ENCODE data around the gene CADM1. TPM values are rescaled to one million over a fixed set of nuclear protein-coding genes. Genes with fewer than 3 reads are reported as not detected.

Gene CADM1
- total RNA-seq, 4 donors from 2014 or later, result 2.9 to 25.7 (median 9.6) TPM

- TF ChIP-seq, protein P1, sequence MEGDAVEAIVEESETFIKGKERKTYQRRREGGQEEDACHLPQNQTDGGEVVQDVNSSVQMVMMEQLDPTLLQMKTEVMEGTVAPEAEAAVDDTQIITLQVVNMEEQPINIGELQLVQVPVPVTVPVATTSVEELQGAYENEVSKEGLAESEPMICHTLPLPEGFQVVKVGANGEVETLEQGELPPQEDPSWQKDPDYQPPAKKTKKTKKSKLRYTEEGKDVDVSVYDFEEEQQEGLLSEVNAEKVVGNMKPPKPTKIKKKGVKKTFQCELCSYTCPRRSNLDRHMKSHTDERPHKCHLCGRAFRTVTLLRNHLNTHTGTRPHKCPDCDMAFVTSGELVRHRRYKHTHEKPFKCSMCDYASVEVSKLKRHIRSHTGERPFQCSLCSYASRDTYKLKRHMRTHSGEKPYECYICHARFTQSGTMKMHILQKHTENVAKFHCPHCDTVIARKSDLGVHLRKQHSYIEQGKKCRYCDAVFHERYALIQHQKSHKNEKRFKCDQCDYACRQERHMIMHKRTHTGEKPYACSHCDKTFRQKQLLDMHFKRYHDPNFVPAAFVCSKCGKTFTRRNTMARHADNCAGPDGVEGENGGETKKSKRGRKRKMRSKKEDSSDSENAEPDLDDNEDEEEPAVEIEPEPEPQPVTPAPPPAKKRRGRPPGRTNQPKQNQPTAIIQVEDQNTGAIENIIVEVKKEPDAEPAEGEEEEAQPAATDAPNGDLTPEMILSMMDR (IDR thresholded peaks at IDR 0.05; ENCODE audit: low read depth), result no peak
These were observed 380.6 kb downstream of the CADM1 start for GRCh38 chr11:115123641-115124040.

DNA sequence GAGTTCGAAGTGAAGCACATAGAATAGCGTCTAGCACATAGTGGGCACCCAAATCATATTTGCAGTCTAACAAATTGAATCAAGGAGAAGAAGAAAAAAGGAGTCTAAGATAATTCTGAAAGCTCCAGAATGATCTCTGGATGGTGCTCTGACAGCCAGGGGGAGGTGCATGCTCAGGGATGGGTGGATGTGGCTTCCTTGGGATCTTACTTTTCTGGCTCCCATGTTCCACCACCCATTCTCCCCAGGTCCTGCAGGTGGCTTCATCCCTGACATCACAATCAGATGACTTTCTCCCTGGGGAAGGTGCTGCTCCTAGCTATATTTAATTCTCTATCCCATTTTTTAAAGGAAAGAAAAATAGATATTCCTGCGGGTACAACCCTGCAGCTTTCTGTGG lies 381.9 kb downstream of the CADM1 start:
- TF ChIP-seq, protein P1 (IDR thresholded peaks at IDR 0.05; ENCODE audit: low read depth), result no peak

Small RNA genes lying within 50 kb of the gene (small RNA-seq; reads per million reads assigned to genes)
- gene RF01293, result not detected
